ENCODE measurements around the gene MYBPHL.
A peak's percentile ranks its signal among the peaks of the same experiment; 100 is the strongest.
"Not testable (repeated sequence)": the region's sequence is repeated elsewhere in the genome, so short reads cannot be mapped to it uniquely, and the experiment has no call there.

MYBPHL gene

DNA sequence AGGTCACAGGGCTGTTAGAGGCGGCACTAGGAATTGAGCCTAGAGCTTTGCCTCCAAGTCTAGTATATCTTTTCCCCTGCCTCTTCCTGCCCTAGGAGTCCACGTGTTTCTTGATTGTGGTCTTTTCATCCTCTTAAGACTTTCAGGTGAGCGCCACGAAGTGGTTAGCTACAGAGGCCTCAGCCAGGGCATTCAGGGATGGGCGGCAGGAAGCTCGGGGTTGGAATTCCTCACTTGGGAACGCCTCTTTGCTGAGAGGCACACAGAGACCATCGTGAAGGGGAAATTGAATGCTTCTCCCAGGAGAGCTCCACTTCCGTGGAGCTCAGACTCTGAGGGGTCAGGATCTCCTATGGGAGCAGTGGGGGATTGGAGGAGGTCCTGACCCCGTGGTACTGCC is 820 bp downstream of the MYBPHL start:
- not testable (repeated sequence) for DNase-seq

DNA sequence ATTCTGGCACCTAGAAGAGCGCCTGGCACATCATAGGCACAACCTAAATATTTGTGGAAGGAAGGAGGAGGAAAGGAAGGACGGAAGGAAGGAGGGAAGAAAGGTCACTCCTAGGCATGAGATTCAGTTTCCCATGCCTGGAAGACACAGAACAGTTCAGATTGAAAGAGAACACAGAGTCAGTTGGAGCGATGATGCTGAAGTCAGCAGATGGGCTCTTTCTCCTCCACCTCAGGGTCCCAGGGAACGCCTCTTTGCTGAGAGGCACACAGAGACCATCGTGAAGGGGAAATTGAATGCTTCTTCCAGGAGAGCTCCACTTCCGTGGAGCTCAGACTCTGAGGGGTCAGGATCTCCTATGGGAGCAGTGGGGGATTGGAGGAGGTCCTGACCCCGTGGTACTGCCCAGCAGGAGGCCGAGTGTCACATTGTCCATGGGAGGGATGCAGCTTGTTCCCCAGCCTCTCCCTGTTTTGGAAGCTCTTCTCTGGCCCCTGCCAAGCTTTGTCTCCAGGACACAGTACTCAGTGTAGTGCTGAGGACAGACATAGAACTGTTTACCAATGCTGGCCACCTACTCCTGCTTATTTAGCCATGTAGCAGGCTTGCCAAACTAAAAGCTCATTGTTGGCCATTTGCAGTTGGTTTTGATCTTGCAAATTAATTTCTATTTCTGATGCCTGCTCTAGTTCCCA is 2.4 kb downstream of the MYBPHL start:
- no peak for DNase-seq

- DNase-seq: no peak
These were observed 4.9 kb downstream of the MYBPHL start for GRCh38 chr1:109301874-109302273.

DNA sequence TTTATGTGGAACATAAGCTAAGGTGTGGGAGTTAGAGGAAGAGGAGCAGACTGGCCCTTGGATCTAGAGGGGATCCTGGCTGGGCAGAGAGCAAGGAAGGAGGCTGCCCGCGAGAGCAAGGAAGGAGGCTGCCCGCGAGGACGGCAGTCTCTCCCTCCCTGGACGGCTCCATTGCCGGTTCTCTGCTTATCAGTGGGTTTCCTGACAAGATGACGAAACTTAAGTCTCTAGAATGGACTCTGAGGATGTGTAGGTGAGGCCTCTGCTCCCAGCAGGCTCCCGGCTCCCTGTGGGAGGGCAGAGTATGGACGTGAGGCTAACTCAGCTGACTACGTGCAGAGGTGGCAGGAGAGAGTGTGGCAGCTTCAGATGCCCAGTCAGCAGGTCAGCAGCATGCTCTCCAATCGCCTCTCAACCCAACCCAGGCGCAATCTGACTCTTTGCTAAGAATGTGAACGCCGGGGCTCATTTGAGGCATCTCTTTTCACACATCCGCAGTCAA is 6.1 kb downstream of the MYBPHL start:
- DNase-seq: no peak

GRCh38 chr1:109299558-109300343 is 7.1 kb downstream of the MYBPHL start:
- no peak for DNase-seq

DNA sequence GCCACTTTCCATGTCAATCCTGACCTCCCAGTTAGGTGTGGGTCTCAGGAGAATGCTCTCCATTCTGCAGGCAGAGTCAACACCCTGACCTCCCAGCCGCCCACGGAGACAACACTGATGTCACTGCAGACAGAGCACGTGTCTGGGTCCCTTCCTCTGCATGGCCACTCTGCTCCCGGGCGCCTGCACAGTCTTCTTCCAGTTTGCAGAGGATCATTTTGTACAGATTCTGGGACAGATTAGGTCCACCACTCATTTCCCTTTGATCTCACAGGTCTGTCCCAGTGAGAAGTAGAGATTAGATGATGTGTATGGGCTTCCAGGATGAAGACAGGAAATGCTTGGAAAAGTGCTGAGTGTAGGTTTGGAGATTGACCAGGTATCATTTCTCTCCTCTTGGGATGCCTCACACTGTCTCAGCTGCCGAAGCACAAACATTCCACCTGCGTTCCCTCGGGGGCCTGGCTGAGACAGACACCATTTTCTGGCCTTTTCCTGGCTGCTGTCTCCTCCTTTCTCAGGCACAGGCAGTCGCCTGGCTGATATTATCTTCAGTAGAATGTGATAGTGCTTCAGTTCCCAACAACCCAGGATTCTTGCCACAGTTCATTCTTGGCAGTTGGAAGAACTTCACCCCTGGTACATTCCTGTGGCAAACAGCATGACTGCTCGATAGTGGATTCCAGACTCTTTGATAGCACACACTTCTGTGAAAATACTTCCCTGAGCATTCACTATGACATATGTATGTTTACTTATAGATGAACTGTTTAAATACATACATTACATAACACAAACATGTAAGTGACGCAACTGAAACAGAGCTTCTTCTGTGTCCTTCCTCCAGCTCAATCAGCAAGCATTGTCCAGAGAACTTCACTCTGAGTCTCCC is 7.9 kb downstream of the MYBPHL start:
- no peak for DNase-seq

DNA sequence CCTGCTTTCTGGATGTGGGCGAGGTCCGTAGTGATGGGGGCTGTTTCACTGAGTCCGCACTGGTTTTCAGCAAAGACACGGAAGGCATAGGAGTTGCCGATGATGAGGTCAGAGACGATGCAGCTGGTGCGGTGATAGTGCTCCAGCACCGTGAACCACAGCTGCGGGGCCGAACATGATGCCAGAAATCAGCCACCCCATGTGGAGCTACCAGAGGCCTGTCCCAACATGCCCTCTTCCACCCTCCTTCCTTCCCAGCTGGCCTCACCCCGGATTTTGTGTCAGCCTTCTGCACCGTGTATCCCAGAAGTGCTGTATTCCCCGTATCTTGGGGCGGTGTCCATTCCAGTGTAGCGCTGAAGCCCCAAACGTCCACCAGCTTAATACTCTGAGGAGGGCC is 10.0 kb downstream of the MYBPHL start:
- DNase-seq: no peak

GRCh38 chr1:109295712-109296415 is 10.9 kb downstream of the MYBPHL start:
- DNase-seq: no peak

GRCh38 chr1:109294481-109294880 is 12.3 kb downstream of the MYBPHL start:
- DNase-seq: no peak

- no peak for DNase-seq
These were observed 13.8 kb downstream of the MYBPHL start for GRCh38 chr1:109293026-109293425.

- DNase-seq: no peak
These were observed 14.4 kb downstream of the MYBPHL start for GRCh38 chr1:109292364-109292763.

DNA sequence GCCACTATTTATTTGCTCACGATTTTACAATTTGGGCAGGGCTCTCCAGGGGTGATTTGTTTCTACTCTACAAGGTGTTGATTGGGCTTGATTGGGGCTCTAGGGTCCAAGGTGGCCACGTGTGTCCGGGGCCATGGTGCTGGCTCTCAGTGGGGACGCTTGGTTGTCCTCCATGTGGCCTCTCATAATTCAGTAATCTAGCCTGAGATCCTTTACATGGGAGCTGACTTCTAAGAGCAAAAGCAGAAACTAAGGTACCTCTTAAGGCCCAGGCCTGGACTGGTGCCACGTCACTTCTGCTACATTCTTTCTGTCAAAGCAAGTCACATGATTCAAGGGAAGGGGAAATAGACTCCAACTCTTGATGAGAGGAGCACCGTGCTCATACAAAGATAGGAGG is 15.8 kb downstream of the MYBPHL start:
- no peak for DNase-seq

- DNase-seq: no peak
These were observed 16.7 kb downstream of the MYBPHL start for GRCh38 chr1:109290137-109290536.

DNA sequence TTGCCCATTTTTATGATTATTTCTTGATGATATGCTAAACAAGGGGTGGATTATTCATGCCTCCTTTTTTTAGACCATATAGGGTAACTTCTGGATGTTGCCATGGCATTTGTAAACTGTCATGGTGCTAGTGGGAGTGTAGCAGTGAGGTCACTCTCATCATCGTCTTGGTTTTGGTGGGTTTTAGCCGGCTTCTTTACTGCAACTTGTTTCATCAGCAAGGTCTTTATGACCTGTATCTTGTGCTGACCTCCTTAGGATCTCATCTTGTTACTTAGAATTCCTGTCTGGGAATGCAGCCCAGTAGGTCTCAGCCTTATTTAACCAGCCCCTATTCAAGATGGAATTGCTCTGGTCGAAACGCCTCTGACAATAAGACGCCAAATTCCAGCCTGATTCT is 20.0 kb downstream of the MYBPHL start:
- DNase-seq: not testable (repeated sequence)

DNA sequence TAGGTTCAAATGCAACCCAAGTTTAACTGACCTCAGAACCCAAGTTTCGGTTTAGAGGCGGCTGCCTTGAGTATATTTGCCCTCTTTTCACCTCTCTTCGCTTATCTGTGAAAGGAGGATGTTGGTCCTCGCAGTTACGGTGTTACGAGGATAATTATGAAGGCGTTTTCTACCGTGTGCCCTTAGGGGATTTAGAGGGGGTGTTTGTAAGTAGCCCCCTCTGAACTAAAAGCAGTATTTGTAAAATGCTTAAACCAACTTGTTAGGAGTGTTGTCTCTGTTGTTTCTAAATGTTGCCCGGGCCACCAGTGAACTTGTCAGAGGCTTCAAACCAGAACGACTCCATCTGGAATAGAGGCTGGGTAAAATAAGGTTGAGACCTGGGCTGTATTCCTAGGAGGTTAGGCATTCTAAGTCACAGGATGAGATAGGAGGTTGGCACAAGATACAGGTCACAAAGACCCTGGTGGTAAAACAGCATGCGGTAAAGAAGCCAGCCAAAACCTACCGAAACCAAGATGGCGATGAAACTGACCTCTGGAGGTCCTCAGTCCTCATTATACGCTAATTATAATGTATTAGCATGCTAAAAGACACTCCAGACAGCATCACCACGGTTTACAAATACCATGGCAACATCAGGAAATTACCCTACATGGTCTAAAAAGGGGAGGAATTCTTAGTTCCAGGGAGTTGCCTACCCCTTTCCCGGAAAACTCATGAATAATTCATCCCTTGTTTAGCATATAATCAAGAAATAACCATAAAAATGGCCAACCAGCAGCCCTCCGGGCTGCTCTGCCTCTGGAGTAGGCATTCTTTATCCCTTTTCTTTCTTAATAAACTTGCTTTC is 22.8 kb downstream of the MYBPHL start:
- no peak for DNase-seq

- DNase-seq: peak; percentile 88
These were observed 23.7 kb downstream of the MYBPHL start, which contains the start of gene PSRC1 for GRCh38 chr1:109282952-109283747. Gene PSRC1, minus strand, starts transcription at chr1:109283145.

DNA sequence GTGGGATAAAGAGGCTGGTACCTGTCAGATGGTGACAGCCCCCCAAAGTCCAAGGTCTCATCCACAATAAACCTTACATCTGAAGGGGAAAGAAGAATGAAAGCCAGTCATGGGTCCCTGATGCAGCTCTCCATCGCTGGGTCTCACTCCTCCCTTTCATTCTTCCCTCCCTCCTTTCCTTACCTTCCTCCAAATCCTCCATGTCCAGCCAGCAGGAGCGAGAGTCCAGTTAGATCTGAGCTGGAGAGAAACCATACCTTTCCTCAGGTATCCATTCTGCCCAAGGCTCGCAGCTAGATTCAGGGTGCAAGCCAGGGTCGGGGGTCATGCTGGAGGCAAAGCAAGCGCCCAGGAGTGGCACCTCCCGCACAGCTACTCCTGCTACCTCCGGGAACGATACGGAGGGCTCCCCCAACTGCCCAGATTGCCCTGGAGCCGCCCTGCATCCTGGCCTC is 24.3 kb downstream of the MYBPHL start:
- no peak for DNase-seq

- no peak for DNase-seq
These were observed 24.9 kb downstream of the MYBPHL start for GRCh38 chr1:109281680-109282496.

DNA sequence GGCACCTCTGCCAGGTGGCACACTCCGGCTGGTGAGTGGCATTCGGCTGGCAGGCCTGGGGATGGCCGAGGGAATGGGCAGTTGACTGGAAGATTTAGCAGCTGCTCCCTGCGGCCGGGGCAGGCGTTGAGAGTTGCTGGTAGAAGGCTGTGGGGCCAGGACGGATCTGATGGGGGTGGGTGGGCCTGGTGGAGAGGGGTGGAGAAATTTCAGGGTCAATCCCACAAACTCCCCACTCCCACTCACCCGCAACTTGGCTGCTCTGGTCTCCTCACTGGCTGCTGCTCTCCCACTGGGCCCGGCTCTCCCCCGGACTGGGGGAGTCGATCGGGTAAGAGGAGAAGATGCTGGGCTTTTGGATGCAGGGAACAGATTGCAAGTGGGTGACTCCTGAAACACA is 25.9 kb downstream of the MYBPHL start:
- DNase-seq: no peak

Data from stimulated activated naive CD4-positive, alpha-beta T cell treated with Interleukin-2 at 50 U/mL for 16 hours (primary cell).